H4 (cell line): Measurements from ENCODE around the gene EPS8L3. TPM values are rescaled to one million over a fixed set of nuclear protein-coding genes. Genes with fewer than 3 reads are reported as not detected.

Experiments used
- DNase-seq: peaks from one replicate; pipeline ENCODE4 v3.0.0-alpha.2; 2015; ENCODE audit warnings: low spot score
- total RNA-seq: library from RNA; depleted of rRNA; stranded (reverse); fragments of >200 nt; shearing (Covaris generic); gene quantifications from 2 replicates; pipeline ENCODE4 v1.2.3, GENCODE V29; 2014; rRNA removed

The EPS8L3 gene
- total RNA-seq, 1 experiment from 2014 or later: not detected

DNA sequence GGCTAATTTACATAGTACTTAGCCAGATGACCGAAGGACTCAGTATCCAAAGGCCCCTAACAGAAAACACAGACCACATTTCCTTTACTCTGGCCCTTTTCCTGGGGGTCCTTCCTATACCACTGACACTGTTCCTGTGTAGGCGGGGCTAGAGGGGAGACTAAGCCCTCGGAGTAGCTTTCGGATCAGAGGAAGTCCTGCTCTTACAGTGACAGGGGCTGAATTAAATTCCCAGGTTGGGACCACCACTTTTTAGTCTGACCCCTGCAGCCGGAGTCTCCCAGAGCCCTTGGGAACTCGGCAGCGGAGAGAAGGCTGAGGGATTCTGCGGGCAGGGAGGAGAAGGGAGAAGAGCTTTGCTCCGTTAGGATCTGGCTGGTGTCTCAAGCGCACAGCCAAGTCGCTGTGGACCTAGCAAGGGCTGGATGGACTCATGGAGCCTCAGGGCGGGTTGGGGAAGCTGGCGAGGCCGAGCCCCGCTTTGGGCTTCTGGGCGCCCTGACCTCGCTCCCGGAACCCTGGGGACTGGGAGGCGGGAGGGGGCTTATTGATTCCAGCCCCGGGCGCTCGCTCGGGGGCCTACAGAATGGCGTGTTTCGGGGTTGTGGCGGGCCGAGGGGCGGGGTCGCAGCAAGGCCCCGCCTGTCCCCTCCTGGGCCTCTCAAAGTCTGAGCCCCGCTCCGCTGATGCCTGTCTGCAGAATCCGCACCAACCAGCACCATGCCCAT is 52.0 kb downstream of the EPS8L3 start, which contains the start of gene GSTM5:
TSS of gene GSTM5 (plus strand) at position 659 of the 728 bp plus-strand sequence. CDS start at position 721, 62 bp downstream.
- DNase-seq: peak; percentile 0

DNA sequence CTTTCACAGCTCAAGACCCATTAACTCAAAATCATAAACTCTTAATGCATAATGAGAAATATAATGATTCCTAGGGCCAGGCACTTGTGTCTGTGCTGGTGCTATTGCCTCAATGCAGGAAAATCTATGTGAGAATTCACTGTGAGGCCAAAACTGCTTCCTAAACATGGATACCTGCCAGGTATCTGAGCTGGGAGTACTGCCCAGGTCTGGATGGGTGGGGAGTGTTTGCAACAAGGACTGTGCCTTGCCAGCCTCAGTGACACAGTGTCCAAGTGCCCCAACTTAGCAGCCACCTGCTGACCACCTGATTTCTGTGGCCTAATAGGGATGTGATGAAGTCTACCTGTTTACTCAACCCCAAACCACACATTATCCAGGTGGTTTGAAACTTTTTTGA is 53.9 kb downstream of the EPS8L3 start:
- DNase-seq: peak; percentile 0

DNA sequence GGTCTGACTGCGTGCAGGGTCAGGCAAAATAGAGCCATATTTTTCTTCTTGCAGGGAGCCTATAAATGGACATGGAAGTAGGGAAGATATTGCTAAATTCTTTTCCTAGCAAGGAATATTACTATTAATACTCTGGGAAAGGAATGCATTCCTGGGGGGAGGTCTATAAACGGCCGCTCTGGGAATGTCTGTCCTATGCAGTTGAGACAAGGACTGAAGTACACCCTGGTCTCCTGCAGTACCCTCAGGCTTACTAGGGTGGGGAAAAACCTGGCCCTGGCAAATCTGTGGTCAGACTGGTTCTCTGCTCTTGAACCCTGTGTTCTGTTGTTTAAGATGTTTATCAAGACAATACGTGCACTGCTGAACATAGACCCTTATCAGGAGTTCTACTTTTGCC is 54.8 kb downstream of the EPS8L3 start:
- peak; percentile 0 for DNase-seq

GRCh38 chr1:109705411-109705810 is 58.3 kb downstream of the EPS8L3 start:
- peak; percentile 1 for DNase-seq

DNA sequence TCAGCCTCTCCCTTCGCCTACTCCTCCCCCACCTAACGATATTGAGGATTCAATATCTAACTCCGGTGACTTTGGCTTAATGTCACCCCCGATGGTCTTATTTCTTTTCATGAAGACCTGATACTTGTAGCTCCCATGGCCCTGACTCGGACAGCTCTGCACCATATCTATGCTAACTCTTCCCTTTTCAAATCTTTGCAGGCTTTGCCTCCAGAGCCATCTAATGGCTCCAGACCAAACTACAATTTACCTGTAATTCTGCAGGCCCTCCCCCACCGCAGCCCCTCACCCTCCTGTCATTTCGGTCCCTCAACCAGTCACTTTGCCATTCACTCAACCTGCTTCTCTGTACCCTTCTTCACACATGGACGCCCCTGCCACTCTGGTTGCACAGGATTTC is 59.5 kb downstream of the EPS8L3 start:
- peak; percentile 1 for DNase-seq

DNA sequence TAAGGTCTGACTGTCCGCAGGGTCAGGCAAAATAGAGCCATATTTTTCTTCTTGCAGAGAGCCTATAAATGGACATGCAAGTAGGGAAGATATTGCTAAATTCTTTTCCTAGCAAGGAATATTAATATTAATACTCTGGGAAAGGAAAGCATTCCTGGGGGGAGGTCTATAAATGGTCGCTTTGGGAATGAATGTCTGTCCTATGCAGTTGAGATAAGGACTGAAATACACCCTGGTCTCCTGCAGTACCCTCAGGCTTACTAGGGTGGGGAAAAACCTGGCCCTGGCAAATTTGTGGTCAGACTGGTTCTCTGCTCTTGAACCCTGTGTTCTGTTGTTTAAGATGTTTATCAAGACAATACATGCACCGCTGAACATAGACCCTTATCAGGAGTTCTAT is 60.8 kb downstream of the EPS8L3 start:
- DNase-seq: peak; percentile 1

Other genes starting within 250 kb of the EPS8L3 start
- gene GPR61, start 224.1 kb downstream of the EPS8L3 start, total RNA-seq: not detected in 2 replicates
- 9.0 and 9.8 TPM in 2 replicates for gene GNAI3, start 215.3 kb downstream of the EPS8L3 start, total RNA-seq
- gene GNAT2, start 144.3 kb downstream of the EPS8L3 start, total RNA-seq: 0.46 TPM in 1 of 2 replicates, not detected in the other
- gene AMPD2, start 144.1 kb downstream of the EPS8L3 start, total RNA-seq: 37.0 and 41.6 TPM in 2 replicates
- 15.9 and 27.2 TPM in 2 replicates for gene GSTM4, start 107.8 kb downstream of the EPS8L3 start, total RNA-seq
- gene GSTM2, start 95.9 kb downstream of the EPS8L3 start, total RNA-seq: 1.6 and 4.6 TPM in 2 replicates
- not detected in 2 replicates for gene GSTM1, start 76.1 kb downstream of the EPS8L3 start, total RNA-seq
- not detected in 2 replicates for gene GSTM5, start 51.7 kb downstream of the EPS8L3 start, total RNA-seq
- 228 and 275 TPM in 2 replicates for gene GSTM3, start 22.9 kb downstream of the EPS8L3 start, total RNA-seq
- 15.8 and 18.9 TPM in 2 replicates for gene CSF1, start 146.9 kb upstream of the EPS8L3 start, total RNA-seq
- 45.1 and 62.6 TPM in 2 replicates for gene AHCYL1, start 220.8 kb upstream of the EPS8L3 start, total RNA-seq